ENCODE measurements around the gene COX4I1.

Gene COX4I1

GRCh38 chr16:85774136-85774535, 25.4 kb upstream of the COX4I1 start:
- H3K27me3 ChIP-seq (ENCODE audit: insufficient read depth, low read depth, severe bottlenecking): no peaks in the 10 kb centered on the region
- H3K36me3 ChIP-seq: no peaks in the 10 kb centered on the region; the same call in 1 of the 2 replicates
- no peak for TF ChIP-seq CTCF (IDR thresholded peaks at IDR 0.05; ENCODE audit: low read depth, low read length)
- DNase-seq: no peak
- no peak overlapping the region for H3K27ac ChIP-seq
- no peaks in the 10 kb centered on the region for H3K9me3 ChIP-seq (ENCODE audit: severe bottlenecking)
- H3K4me3 ChIP-seq (ENCODE audit: low read depth, low read length): no peak overlapping the region

GRCh38 chr16:85774811-85775210, 24.7 kb upstream of the COX4I1 start:
- no peaks in the 10 kb centered on the region for H3K9me3 ChIP-seq (ENCODE audit: severe bottlenecking)
- no peaks in the 10 kb centered on the region for H3K27me3 ChIP-seq (ENCODE audit: insufficient read depth, low read depth, severe bottlenecking)
- no peak overlapping the region for H3K4me3 ChIP-seq (ENCODE audit: low read depth, low read length)
- DNase-seq: no peak
- H3K27ac ChIP-seq: no peak overlapping the region
- TF ChIP-seq CTCF (IDR thresholded peaks at IDR 0.05; ENCODE audit: low read depth, low read length): no peak
- no peaks in the 10 kb centered on the region; the same call in 1 of the 2 replicates for H3K36me3 ChIP-seq

- Histone ChIP-seq H3K4me3 (ENCODE audit: low read depth, low read length) (no peak overlapping the region), H3K27me3 (ENCODE audit: insufficient read depth, low read depth, severe bottlenecking) (no peaks in the 10 kb centered on the region), H3K36me3 (no peaks in the 10 kb centered on the region; the same call in none of the 2 replicates), H3K9me3 (ENCODE audit: severe bottlenecking) (no peaks in the 10 kb centered on the region), H3K27ac (no peak overlapping the region)
- no peak for TF ChIP-seq CTCF (IDR thresholded peaks at IDR 0.05; ENCODE audit: low read depth, low read length)
- no peak for DNase-seq
Measured at GRCh38 chr16:85777583-85778310, 21.7 kb upstream of the COX4I1 start.

GRCh38 chr16:85778873-85779272, 20.6 kb upstream of the COX4I1 start:
- no peaks in the 10 kb centered on the region; the same call in none of the 2 replicates for H3K36me3 ChIP-seq
- no peak for DNase-seq

GRCh38 chr16:85780281-85780680, 19.2 kb upstream of the COX4I1 start:
- Histone ChIP-seq H3K4me3 (ENCODE audit: low read depth, low read length) (no peak overlapping the region), H3K9me3 (ENCODE audit: severe bottlenecking) (no peaks in the 10 kb centered on the region), H3K36me3 (no peaks in the 10 kb centered on the region; the same call in none of the 2 replicates), H3K27me3 (ENCODE audit: insufficient read depth, low read depth, severe bottlenecking) (no peaks in the 10 kb centered on the region), H3K27ac (no peak overlapping the region)
- no peak for DNase-seq
- TF ChIP-seq CTCF (IDR thresholded peaks at IDR 0.05; ENCODE audit: low read depth, low read length): no peak

More at GRCh38 chr16:85778873-85779272, 20.6 kb upstream of the COX4I1 start:
- H3K27me3 ChIP-seq (ENCODE audit: insufficient read depth, low read depth, severe bottlenecking): no peaks in the 10 kb centered on the region
- H3K4me3 ChIP-seq (ENCODE audit: low read depth, low read length): no peak overlapping the region
- no peak for TF ChIP-seq CTCF (IDR thresholded peaks at IDR 0.05; ENCODE audit: low read depth, low read length)
- H3K9me3 ChIP-seq (ENCODE audit: severe bottlenecking): no peaks in the 10 kb centered on the region
- H3K27ac ChIP-seq: no peak overlapping the region

- no peak for TF ChIP-seq CTCF (IDR thresholded peaks at IDR 0.05; ENCODE audit: low read depth, low read length)
- H3K36me3 ChIP-seq: peaks cover 3% of the 10 kb centered on the region
Measured at GRCh38 chr16:85781156-85781555, 18.3 kb upstream of the COX4I1 start.

More at GRCh38 chr16:85781156-85781555, 18.3 kb upstream of the COX4I1 start:
- DNase-seq: no peak
- H3K9me3 ChIP-seq (ENCODE audit: severe bottlenecking): no peaks in the 10 kb centered on the region
- H3K27ac ChIP-seq: no peak overlapping the region
- no peak overlapping the region for H3K4me3 ChIP-seq (ENCODE audit: low read depth, low read length)
- H3K27me3 ChIP-seq (ENCODE audit: insufficient read depth, low read depth, severe bottlenecking): no peaks in the 10 kb centered on the region
